Fibroblast of mammary gland (primary cell): ENCODE measurements around the gene COX4I1.

Experiments
- DNase-seq: peaks from one replicate; pipeline ENCODE4 v3.0.0-alpha.2; 2010; ENCODE audit warnings: low read depth
- H3K4me3 ChIP-seq: 2 replicates; pipeline ENCODE4 v1.5.1; 2011; ENCODE audit warnings: low read depth, mild to moderate bottlenecking, low read length, moderate library complexity; ENCODE audit not compliant: control insufficient read depth
- TF ChIP-seq, protein P1 (sequence below): conservative IDR thresholded peaks from 2 replicates; pipeline ENCODE4 v1.5.1; 2011; ENCODE audit warnings: low read depth, low read length, inconsistent platforms; ENCODE audit not compliant: control insufficient read depth, insufficient read depth

COX4I1 gene

DNA sequence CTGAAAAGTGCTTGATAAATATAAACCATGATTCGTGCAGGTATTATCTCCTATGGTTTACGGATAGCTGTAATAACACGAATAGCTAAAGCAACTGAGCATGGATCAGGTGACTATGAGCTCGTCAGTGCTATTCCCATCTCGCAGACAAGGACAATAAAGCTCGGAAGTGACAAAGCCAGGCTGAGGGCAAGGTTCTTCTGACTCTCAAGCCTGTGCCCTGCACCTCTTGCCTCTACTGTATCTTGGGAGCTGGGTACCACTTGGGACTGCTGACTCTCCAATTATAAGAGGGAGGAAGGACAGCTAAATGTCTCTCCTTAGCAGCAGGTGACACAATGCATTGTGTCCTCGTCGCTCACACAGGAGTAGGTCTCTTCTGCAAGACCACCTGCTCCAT lies 49.9 kb downstream of the COX4I1 start:
- DNase-seq = no peak
- TF ChIP-seq, protein P1, sequence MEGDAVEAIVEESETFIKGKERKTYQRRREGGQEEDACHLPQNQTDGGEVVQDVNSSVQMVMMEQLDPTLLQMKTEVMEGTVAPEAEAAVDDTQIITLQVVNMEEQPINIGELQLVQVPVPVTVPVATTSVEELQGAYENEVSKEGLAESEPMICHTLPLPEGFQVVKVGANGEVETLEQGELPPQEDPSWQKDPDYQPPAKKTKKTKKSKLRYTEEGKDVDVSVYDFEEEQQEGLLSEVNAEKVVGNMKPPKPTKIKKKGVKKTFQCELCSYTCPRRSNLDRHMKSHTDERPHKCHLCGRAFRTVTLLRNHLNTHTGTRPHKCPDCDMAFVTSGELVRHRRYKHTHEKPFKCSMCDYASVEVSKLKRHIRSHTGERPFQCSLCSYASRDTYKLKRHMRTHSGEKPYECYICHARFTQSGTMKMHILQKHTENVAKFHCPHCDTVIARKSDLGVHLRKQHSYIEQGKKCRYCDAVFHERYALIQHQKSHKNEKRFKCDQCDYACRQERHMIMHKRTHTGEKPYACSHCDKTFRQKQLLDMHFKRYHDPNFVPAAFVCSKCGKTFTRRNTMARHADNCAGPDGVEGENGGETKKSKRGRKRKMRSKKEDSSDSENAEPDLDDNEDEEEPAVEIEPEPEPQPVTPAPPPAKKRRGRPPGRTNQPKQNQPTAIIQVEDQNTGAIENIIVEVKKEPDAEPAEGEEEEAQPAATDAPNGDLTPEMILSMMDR = no peak
- no peak overlapping the region for H3K4me3 ChIP-seq

- no peak overlapping the region for H3K4me3 ChIP-seq
- TF ChIP-seq, protein P1 = no peak
- DNase-seq = no peak
Measured at GRCh38 chr16:85850344-85850880, 50.9 kb downstream of the COX4I1 start.

GRCh38 chr16:85851034-85851785 lies 51.7 kb downstream of the COX4I1 start:
- DNase-seq = peak; percentile 9
- TF ChIP-seq, protein P1 = no peak
- no peak overlapping the region for H3K4me3 ChIP-seq

DNA sequence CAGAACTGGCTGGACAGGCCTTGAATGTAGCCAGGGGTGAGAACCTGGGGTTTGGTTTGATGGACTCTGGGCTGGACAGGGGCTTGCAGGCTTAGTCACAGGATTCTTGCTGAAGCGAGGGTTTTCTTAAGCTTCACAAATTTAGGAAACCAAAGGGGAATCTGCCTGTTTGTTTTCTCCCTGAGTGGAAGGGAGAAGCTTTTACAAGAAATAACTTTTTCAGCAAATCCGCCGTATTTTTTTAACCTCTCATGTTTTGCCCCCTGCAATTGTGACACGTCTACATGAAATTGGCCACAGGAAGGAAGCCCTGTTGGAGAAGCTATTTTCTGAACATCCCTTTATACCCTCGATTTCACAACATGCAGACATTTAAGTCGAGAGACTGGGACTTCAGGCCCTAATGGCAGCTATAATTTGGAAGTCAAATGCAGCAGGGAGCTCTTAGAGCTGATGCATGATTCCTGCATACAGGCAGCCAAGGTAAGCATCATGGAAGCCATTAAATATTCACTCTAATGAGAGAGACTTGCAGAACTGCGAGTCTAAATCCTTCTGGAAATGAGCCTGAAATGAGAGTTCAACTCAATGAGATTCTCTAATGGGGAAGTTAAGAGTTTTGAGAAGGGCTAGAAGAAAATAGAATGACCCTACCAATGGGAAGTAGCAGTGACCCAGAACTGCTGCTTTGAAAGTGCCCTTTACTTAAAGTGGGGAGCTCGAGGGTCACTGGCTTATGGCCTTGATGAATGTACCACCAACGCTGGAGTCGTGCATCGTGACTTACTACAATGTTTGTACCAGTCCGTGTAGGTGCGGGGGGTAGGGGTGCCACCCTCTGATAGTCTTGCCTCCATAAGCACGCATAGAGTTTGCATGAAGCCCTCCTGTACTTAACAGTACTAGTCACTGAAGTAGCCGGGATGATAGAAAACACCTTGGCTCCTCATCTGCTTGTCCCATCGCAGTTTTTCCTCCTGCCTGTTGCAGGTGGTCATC lies 54.4 kb downstream of the COX4I1 start:
- TF ChIP-seq, protein P1 = no peak
- DNase-seq = no peak
- no peak overlapping the region for H3K4me3 ChIP-seq

GRCh38 chr16:85854935-85855334 lies 55.4 kb downstream of the COX4I1 start:
- no peak for DNase-seq
- TF ChIP-seq, protein P1 = no peak
- H3K4me3 ChIP-seq = no peak overlapping the region

- no peak overlapping the region for H3K4me3 ChIP-seq
- no peak for DNase-seq
- TF ChIP-seq, protein P1 = no peak
Measured at GRCh38 chr16:85856079-85856478, 56.6 kb downstream of the COX4I1 start.
